ENCODE results near the gene ADGRB3.

Gene ADGRB3

GRCh38 chr6:69027861-69028260 lies 392.8 kb downstream of the ADGRB3 start:
- DNase-seq (ENCODE audit: low read depth in 2 of 2), result no peak

- DNase-seq (ENCODE audit: low read depth in 2 of 2), result no peak
These were observed 403.8 kb downstream of the ADGRB3 start for GRCh38 chr6:69038841-69039240.

GRCh38 chr6:69042297-69042696 lies 407.2 kb downstream of the ADGRB3 start:
- no peak for DNase-seq (ENCODE audit: low read depth in 2 of 2)

GRCh38 chr6:69044534-69044933 lies 409.5 kb downstream of the ADGRB3 start:
- DNase-seq (ENCODE audit: low read depth in 2 of 2), result no peak

- no peak for DNase-seq (ENCODE audit: low read depth in 2 of 2)
These were observed 424.3 kb downstream of the ADGRB3 start for GRCh38 chr6:69059413-69059812.

GRCh38 chr6:69061066-69061465 lies 426.0 kb downstream of the ADGRB3 start:
- no peak for DNase-seq (ENCODE audit: low read depth in 2 of 2)

- no peak for DNase-seq (ENCODE audit: low read depth in 2 of 2)
These were observed 428.3 kb downstream of the ADGRB3 start for GRCh38 chr6:69063401-69063800.

GRCh38 chr6:69064226-69064625 lies 429.1 kb downstream of the ADGRB3 start:
- no peak for DNase-seq (ENCODE audit: low read depth in 2 of 2)

- no peak for DNase-seq (ENCODE audit: low read depth in 2 of 2)
These were observed 434.8 kb downstream of the ADGRB3 start for GRCh38 chr6:69069881-69070280.

GRCh38 chr6:69072796-69073195 lies 437.7 kb downstream of the ADGRB3 start:
- no peak for DNase-seq (ENCODE audit: low read depth in 2 of 2)

GRCh38 chr6:69084746-69085335 lies 449.8 kb downstream of the ADGRB3 start:
- DNase-seq (ENCODE audit: low read depth in 2 of 2), result no peak

- DNase-seq (ENCODE audit: low read depth in 2 of 2), result no peak
These were observed 451.6 kb downstream of the ADGRB3 start for GRCh38 chr6:69086689-69087088.

- no peak for DNase-seq (ENCODE audit: low read depth in 2 of 2)
These were observed 454.5 kb downstream of the ADGRB3 start for GRCh38 chr6:69089539-69089938.

GRCh38 chr6:69090132-69090531 lies 455.1 kb downstream of the ADGRB3 start:
- DNase-seq (ENCODE audit: low read depth in 2 of 2), result no peak

GRCh38 chr6:69096681-69097080 lies 461.6 kb downstream of the ADGRB3 start:
- DNase-seq (ENCODE audit: low read depth in 2 of 2), result no peak

GRCh38 chr6:69097948-69098347 lies 462.9 kb downstream of the ADGRB3 start:
- no peak for DNase-seq (ENCODE audit: low read depth in 2 of 2)

- DNase-seq (ENCODE audit: low read depth in 2 of 2), result no peak
These were observed 463.8 kb downstream of the ADGRB3 start for GRCh38 chr6:69098910-69099309.

GRCh38 chr6:69100772-69101171 lies 465.7 kb downstream of the ADGRB3 start:
- no peak for DNase-seq (ENCODE audit: low read depth in 2 of 2)

GRCh38 chr6:69102416-69102815 lies 467.3 kb downstream of the ADGRB3 start:
- no peak for DNase-seq (ENCODE audit: low read depth in 2 of 2)

GRCh38 chr6:69105288-69105687 lies 470.2 kb downstream of the ADGRB3 start:
- DNase-seq (ENCODE audit: low read depth in 2 of 2), result no peak

- no peak for DNase-seq (ENCODE audit: low read depth in 2 of 2)
These were observed 471.4 kb downstream of the ADGRB3 start for GRCh38 chr6:69106511-69106910.

GRCh38 chr6:69111301-69111700 lies 476.2 kb downstream of the ADGRB3 start:
- DNase-seq (ENCODE audit: low read depth in 2 of 2), result no peak

- DNase-seq (ENCODE audit: low read depth in 2 of 2), result no peak
These were observed 481.6 kb downstream of the ADGRB3 start for GRCh38 chr6:69116658-69117057.
